SK-N-SH treated with all-trans-retinoic acid at 6 μM for 48 hours (cell line): ENCODE results near the gene PHACTR3.

Experiments
- ARNTL ChIP-seq: fragments of 450-650 bp; formaldehyde crosslinking; IDR thresholded peaks from 2 replicates; pipeline ENCODE4 v1.5.0; 2020; ENCODE audit warnings: low read depth, mild to moderate bottlenecking, moderate library complexity, borderline replicate concordance
- BACH2 ChIP-seq: fragments of 250-450 bp; sonication (Bioruptor Pico); IDR thresholded peaks from 2 replicates; pipeline ENCODE4 v1.9.0; 2021; ENCODE audit warnings: mild to moderate bottlenecking, borderline replicate concordance
- CSDC2 ChIP-seq: fragments of 250-450 bp; sonication (Bioruptor Pico); IDR thresholded peaks from 2 replicates; pipeline ENCODE4 v1.5.0; 2020; ENCODE audit warnings: mild to moderate bottlenecking, moderate library complexity
- ESRRG ChIP-seq: fragments of 250-450 bp; sonication (Bioruptor Pico); IDR thresholded peaks from 2 replicates; pipeline ENCODE4 v1.6.1; 2021; ENCODE audit warnings: mild to moderate bottlenecking
- OSR1 ChIP-seq: fragments of 250-450 bp; sonication (Bioruptor Pico); IDR thresholded peaks from 2 replicates; pipeline ENCODE4 v1.8.0; 2022; ENCODE audit warnings: moderate library complexity, mild to moderate bottlenecking, inconsistent platforms
- RARB ChIP-seq: fragments of 250-450 bp; sonication (Bioruptor Pico); IDR thresholded peaks from 2 replicates; pipeline ENCODE4 v1.8.0; 2021; ENCODE audit warnings: mild to moderate bottlenecking, moderate library complexity
- TOX ChIP-seq: fragments of 250-450 bp; sonication (Bioruptor Pico); IDR thresholded peaks from 2 replicates; pipeline ENCODE4 v1.8.0; 2021; ENCODE audit warnings: mild to moderate bottlenecking, moderate library complexity, borderline replicate concordance
- ZFP3 ChIP-seq: fragments of 250-450 bp; sonication (Bioruptor Pico); IDR thresholded peaks from 2 replicates; pipeline ENCODE4 v1.5.0; 2020; ENCODE audit warnings: mild to moderate bottlenecking, moderate library complexity
- ZFP30 ChIP-seq: fragments of 450-650 bp; formaldehyde crosslinking; IDR thresholded peaks from 2 replicates; pipeline ENCODE4 v1.5.0; 2022; ENCODE audit warnings: mild to moderate bottlenecking, moderate library complexity
- ZNF8 ChIP-seq: fragments of 450-650 bp; formaldehyde crosslinking; IDR thresholded peaks from 2 replicates; pipeline ENCODE4 v1.5.0; 2020; ENCODE audit warnings: mild to moderate bottlenecking, moderate library complexity
- TF ChIP-seq, protein P1 (sequence below): fragments of 250-450 bp; sonication (Bioruptor Pico); IDR thresholded peaks from 2 replicates; pipeline ENCODE4 v1.8.0; 2020; ENCODE audit warnings: mild to moderate bottlenecking, moderate library complexity, borderline replicate concordance
- TF ChIP-seq, protein P2 (sequence below): fragments of 250-450 bp; sonication (Bioruptor Pico); IDR thresholded peaks from 2 replicates; pipeline ENCODE4 v1.5.1; 2021; ENCODE audit warnings: mild to moderate bottlenecking, moderate library complexity
- TF ChIP-seq, protein P3 (sequence below): fragments of 250-450 bp; sonication (Bioruptor Pico); IDR thresholded peaks from 2 replicates; pipeline ENCODE4 v1.5.1; 2020; ENCODE audit warnings: low read depth, mild to moderate bottlenecking, moderate library complexity
- TF ChIP-seq, protein P4 (sequence below): fragments of 250-450 bp; sonication (Bioruptor Pico); IDR thresholded peaks from 2 replicates; pipeline ENCODE4 v1.5.0; 2020; ENCODE audit warnings: mild to moderate bottlenecking, moderate library complexity

DNA sequence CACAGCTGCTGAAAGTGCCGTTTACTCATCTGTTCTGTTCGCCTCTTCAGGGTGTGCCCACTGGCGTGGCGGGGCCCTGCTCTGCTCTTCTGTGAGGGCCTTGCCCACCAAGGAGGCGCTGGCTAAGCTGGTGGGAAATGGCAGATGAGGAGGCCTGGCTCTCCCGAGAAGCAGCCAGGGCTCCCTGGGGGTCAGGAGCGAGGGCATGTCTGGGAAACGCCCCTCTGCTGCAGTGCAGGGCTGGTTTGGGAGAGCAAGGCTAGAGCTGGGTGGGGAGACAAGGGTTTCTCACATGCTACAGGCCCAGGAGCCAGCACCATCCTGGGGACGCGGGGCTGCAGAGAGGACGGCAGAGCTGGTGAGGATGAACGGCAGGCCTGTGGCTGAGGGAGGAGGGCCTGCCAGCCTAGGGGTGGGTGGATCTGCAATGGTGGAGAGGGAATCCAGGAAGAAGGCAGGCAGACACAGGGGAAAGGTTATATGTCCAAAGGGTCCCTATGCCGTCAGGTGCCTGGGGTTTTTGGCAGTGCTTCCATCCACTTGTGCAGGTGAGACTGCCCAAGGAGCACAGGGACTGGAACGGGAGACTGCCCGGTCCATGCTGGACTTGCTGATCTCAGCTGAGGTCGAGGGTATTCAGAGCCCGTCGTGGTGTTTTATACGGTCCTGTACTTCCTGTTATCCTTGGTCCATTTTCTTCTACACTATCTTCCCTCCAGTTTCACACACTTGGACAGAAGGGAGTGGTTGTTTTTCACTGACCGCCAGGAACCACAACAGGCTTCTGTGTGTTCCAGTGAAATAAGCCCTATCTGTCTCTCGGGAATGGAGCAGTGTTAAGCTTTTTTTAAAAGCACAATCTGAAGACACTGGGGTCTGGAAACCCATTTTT lies 209.9 kb downstream of the PHACTR3 start:
- TF ChIP-seq, protein P1, sequence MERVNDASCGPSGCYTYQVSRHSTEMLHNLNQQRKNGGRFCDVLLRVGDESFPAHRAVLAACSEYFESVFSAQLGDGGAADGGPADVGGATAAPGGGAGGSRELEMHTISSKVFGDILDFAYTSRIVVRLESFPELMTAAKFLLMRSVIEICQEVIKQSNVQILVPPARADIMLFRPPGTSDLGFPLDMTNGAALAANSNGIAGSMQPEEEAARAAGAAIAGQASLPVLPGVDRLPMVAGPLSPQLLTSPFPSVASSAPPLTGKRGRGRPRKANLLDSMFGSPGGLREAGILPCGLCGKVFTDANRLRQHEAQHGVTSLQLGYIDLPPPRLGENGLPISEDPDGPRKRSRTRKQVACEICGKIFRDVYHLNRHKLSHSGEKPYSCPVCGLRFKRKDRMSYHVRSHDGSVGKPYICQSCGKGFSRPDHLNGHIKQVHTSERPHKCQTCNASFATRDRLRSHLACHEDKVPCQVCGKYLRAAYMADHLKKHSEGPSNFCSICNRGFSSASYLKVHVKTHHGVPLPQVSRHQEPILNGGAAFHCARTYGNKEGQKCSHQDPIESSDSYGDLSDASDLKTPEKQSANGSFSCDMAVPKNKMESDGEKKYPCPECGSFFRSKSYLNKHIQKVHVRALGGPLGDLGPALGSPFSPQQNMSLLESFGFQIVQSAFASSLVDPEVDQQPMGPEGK = no peak
- TF ChIP-seq, protein P2, sequence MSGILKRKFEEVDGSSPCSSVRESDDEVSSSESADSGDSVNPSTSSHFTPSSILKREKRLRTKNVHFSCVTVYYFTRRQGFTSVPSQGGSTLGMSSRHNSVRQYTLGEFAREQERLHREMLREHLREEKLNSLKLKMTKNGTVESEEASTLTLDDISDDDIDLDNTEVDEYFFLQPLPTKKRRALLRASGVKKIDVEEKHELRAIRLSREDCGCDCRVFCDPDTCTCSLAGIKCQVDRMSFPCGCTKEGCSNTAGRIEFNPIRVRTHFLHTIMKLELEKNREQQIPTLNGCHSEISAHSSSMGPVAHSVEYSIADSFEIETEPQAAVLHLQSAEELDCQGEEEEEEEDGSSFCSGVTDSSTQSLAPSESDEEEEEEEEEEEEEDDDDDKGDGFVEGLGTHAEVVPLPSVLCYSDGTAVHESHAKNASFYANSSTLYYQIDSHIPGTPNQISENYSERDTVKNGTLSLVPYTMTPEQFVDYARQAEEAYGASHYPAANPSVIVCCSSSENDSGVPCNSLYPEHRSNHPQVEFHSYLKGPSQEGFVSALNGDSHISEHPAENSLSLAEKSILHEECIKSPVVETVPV (CRISPR knock-in tag) = no peak
- TF ChIP-seq RARB (CRISPR knock-in tag) (no peak), ZNF8 (no peak), ARNTL (CRISPR knock-in tag) (no peak), TOX (no peak), BACH2 (CRISPR knock-in tag) (no peak), CSDC2 (CRISPR knock-in tag) (no peak), ZFP30 (no peak), OSR1 (CRISPR knock-in tag) (no peak), ESRRG (CRISPR knock-in tag) (no peak), ZFP3 (CRISPR knock-in tag) (no peak)
- TF ChIP-seq, protein P3, sequence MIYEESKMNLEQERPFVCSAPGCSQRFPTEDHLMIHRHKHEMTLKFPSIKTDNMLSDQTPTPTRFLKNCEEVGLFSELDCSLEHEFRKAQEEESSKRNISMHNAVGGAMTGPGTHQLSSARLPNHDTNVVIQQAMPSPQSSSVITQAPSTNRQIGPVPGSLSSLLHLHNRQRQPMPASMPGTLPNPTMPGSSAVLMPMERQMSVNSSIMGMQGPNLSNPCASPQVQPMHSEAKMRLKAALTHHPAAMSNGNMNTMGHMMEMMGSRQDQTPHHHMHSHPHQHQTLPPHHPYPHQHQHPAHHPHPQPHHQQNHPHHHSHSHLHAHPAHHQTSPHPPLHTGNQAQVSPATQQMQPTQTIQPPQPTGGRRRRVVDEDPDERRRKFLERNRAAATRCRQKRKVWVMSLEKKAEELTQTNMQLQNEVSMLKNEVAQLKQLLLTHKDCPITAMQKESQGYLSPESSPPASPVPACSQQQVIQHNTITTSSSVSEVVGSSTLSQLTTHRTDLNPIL = no peak
- TF ChIP-seq, protein P4, sequence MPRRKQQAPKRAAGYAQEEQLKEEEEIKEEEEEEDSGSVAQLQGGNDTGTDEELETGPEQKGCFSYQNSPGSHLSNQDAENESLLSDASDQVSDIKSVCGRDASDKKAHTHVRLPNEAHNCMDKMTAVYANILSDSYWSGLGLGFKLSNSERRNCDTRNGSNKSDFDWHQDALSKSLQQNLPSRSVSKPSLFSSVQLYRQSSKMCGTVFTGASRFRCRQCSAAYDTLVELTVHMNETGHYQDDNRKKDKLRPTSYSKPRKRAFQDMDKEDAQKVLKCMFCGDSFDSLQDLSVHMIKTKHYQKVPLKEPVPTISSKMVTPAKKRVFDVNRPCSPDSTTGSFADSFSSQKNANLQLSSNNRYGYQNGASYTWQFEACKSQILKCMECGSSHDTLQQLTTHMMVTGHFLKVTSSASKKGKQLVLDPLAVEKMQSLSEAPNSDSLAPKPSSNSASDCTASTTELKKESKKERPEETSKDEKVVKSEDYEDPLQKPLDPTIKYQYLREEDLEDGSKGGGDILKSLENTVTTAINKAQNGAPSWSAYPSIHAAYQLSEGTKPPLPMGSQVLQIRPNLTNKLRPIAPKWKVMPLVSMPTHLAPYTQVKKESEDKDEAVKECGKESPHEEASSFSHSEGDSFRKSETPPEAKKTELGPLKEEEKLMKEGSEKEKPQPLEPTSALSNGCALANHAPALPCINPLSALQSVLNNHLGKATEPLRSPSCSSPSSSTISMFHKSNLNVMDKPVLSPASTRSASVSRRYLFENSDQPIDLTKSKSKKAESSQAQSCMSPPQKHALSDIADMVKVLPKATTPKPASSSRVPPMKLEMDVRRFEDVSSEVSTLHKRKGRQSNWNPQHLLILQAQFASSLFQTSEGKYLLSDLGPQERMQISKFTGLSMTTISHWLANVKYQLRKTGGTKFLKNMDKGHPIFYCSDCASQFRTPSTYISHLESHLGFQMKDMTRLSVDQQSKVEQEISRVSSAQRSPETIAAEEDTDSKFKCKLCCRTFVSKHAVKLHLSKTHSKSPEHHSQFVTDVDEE (CRISPR knock-in tag) = no peak
